NB4 (cell line): ENCODE results near the gene ST3GAL5.

ENCODE experiments used
- MYC ChIP-seq: IDR thresholded peaks from 2 replicates; pipeline ENCODE4 v1.6.1; 2011; ENCODE audit warnings: low read depth, low read length
- POLR2A ChIP-seq: IDR thresholded peaks from 2 replicates; pipeline ENCODE4 v1.6.1; 2011; ENCODE audit warnings: mild to moderate bottlenecking; ENCODE audit not compliant: insufficient read length; ENCODE audit errors: extremely low read depth
- TF ChIP-seq, protein P1 (sequence below): IDR thresholded peaks from one replicate; pipeline ENCODE4 v1.5.1; 2012; ENCODE audit warnings: low read depth, low read length
- TF ChIP-seq, protein P2 (sequence below): IDR thresholded peaks from 2 replicates; pipeline ENCODE4 v1.6.1; 2011; ENCODE audit warnings: low read depth, low read length

DNA sequence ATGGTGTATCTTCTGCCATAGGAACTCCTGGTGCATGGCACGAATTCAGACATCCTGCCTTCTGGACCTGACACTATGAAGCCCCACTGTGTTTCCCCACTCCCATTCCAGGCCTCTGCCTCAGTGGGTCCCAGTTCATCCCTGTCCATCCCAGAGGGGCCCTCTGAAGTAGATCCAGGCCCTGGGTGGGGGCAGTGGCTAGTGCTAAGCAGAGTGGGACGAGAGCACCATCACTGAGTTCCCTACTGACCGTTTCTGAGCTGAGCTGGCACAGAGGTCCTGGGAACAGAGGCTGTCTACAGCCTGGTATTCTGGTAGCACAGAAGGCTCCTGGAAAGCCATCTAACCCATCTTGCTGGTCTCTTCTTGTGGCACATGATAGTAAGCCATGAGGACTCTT, 81.0 kb downstream of the ST3GAL5 start:
- TF ChIP-seq, protein P1, sequence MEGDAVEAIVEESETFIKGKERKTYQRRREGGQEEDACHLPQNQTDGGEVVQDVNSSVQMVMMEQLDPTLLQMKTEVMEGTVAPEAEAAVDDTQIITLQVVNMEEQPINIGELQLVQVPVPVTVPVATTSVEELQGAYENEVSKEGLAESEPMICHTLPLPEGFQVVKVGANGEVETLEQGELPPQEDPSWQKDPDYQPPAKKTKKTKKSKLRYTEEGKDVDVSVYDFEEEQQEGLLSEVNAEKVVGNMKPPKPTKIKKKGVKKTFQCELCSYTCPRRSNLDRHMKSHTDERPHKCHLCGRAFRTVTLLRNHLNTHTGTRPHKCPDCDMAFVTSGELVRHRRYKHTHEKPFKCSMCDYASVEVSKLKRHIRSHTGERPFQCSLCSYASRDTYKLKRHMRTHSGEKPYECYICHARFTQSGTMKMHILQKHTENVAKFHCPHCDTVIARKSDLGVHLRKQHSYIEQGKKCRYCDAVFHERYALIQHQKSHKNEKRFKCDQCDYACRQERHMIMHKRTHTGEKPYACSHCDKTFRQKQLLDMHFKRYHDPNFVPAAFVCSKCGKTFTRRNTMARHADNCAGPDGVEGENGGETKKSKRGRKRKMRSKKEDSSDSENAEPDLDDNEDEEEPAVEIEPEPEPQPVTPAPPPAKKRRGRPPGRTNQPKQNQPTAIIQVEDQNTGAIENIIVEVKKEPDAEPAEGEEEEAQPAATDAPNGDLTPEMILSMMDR: no peak
- TF ChIP-seq MYC (no peak), POLR2A (no peak)
- TF ChIP-seq, protein P2, sequence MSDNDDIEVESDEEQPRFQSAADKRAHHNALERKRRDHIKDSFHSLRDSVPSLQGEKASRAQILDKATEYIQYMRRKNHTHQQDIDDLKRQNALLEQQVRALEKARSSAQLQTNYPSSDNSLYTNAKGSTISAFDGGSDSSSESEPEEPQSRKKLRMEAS: no peak
